Stomach (tissue), 4 donors: Measurements from ENCODE around the gene XRN1.

Experiments used
- CTCF ChIP-seq, 7 experiments: fragments of 450-650 bp in 4 of 7; fragments of 200-600 bp in 3 of 7; sonication (generic) in 3 of 7; IDR thresholded peaks; one replicate each; pipeline ENCODE4 v1.5.1; 2016 to 2019; ENCODE audit warnings: antibody characterized with exemption in 7 of 7, control low read depth in 2 of 7, mild to moderate bottlenecking in 1 of 7
- EP300 ChIP-seq: sonication (generic); formaldehyde crosslinking; IDR thresholded peaks from one replicate; pipeline ENCODE4 v1.6.1; 2017; ENCODE audit warnings: antibody characterized with exemption
- POLR2A ChIP-seq, 4 donors: fragments of 450-650 bp; IDR thresholded peaks; one replicate each; pipeline ENCODE4 v1.6.1; 2016; ENCODE audit warnings: antibody characterized with exemption in 4 of 4, control low read depth in 2 of 4, mild to moderate bottlenecking in 1 of 4, moderate library complexity in 1 of 4
- POLR2AphosphoS5 ChIP-seq, 3 donors: sonication (generic); formaldehyde crosslinking; IDR thresholded peaks; one replicate each; pipeline ENCODE4 v1.6.1; 2016; ENCODE audit warnings: antibody characterized with exemption in 3 of 3

- TF ChIP-seq CTCF (IDR thresholded peaks at IDR 0.05) (no peak), POLR2A (IDR thresholded peaks at IDR 0.05) (no peak), POLR2AphosphoS5 (IDR thresholded peaks at IDR 0.05) (no peak), EP300 (no peak)
These were observed 44.3 kb upstream of the XRN1 start for GRCh38 chr3:142492184-142492583.
